HG02938 (cell line): ENCODE measurements around the gene TAS1R3.

Source experiments
- ATAC-seq: cut with Tn5 transposase; IDR thresholded peaks from one replicate; pipeline ENCODE4 v1.9.1; 2021; ENCODE audit warnings: mild to moderate bottlenecking, moderate library complexity; ENCODE audit not compliant: unreplicated experiment

The TAS1R3 gene

DNA sequence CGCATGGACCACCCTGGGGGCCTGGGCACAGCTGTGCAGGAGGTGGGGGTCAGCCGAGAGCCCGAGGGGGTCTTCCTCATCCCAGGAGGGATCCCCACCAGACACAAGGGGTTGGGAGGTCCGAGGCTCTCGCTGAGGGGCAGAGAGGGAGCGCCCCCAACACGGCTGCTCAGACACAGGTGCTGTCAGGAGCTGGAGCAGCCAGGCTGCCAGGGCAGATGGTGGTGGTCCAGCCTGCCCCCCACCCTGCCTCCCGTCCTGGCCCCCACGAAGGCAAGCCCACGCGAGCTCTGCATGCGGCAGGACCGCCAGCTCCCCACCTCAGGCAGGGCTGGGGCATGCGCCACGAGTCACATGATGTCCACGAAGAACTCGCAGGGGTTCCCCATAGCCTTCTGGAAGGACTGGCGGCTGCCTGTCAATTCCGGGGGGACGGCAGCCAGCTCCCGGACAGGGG lies 4.7 kb downstream of the TAS1R3 start:
- ATAC-seq = no peak

DNA sequence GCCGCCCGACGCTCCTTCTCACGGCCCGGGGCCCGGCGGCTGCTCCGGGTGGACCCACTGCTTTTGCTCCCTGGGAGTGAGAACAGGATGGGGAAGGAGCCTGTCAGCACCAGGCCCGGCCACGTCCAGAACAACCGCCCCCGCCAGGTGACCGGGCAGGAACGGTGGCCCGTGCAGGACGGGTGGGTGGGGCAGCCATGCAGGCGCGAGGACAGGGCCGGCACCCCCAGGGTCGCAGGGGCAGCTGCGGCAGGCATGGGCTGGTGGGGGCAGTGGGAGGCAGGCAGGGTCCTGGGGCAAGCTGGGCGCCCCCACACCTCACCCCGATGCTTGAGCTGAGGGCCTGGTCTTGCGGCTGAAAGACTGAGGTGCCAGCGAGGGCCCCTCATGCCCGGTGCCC lies 5.4 kb downstream of the TAS1R3 start:
- ATAC-seq = no peak

GRCh38 chr1:1336931-1337792 lies 6.1 kb downstream of the TAS1R3 start:
- no peak for ATAC-seq

- no peak for ATAC-seq
Observed at GRCh38 chr1:1337793-1338147, 6.7 kb downstream of the TAS1R3 start.

- ATAC-seq = no peak
Observed at GRCh38 chr1:1338278-1338677, 7.2 kb downstream of the TAS1R3 start.

- no peak for ATAC-seq
Observed at GRCh38 chr1:1340185-1340584, 9.1 kb downstream of the TAS1R3 start.

DNA sequence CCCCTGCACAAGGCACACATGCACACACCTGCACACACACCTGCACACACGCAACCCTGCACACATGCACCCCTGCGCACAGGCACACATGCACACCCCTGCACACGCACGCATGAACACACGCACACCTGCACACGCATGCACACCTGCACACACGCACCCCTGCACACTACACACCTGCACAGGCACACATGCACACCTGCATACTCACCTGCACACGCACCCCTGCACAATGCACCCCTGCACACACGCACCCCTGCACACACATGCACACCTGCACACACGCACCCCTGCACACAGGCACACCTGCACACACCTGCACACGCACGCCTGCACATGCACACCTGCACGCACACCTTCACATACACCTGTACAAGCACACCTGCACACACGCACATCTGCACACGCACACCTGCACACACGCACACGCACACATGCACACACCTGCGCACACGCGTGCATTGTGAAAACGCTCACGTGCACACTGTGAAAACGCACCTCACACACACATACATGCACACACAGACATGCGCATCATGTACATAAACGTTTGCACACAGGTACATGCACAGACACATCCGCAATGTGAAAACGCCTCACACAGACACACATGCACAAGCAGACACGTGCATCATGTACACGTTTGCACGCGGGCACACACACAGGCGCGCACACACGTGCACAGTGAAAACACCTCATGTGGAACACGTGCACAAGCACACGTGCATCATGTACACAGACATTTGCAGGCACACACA lies 9.9 kb downstream of the TAS1R3 start:
- no peak for ATAC-seq

GRCh38 chr1:1341549-1342021 lies 10.5 kb downstream of the TAS1R3 start:
- no peak for ATAC-seq

GRCh38 chr1:1342061-1342562 lies 11.0 kb downstream of the TAS1R3 start:
- ATAC-seq = no peak

DNA sequence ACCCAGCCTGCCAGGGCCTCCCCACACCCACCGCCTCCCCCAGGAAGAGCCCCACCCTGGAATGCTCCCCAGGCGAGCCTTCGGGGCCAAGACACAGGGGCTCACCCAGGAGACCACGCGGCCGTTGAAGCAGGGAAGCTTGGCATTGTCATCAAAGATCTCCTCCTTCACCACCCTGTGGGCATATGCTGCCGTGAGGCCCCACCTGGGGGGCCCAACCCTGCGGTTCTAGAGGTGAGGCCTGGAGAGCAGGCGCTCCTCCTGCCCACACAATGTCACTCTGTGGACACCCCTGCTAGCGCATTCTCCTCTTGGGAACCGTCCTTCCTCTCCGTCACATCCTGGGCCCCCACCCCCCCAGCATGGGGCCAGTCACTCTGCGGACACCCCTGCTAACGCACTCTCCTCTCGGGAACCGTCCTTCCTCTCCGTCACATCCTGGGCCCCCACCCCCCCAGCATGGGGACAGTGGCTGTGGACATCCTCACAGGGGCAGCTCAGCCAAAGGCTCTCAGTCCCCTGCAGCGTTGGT lies 11.6 kb downstream of the TAS1R3 start:
- no peak for ATAC-seq

DNA sequence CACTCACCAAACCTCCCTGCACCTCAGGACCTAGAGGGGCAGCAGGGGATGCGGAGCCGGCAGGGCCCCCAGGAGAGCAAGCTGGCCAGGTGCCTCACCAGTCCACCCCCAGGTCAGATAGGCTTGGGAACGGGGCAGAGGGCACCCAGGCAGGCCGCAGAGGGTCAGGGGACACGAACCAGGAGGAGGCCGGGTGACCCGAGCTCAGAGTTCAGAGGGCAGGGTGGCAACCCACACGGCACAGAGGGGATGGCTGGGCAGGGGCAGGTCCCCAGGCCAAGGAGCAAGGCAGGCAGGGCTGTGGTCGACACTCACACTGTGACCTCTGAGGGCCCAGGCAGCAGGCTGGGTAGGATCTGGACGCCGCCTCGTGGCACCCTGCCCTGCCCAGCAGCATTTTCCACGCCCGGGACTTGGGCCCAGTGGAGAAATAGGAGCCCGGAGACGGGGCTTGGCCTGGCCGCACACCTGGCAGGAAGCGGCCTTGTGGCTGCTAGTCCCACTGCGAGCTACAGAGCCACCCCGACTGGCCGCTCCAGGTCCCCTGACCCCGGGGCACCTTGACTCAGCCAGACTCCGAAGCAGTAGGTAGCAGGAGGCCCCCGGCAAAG lies 12.8 kb downstream of the TAS1R3 start:
- ATAC-seq = no peak

DNA sequence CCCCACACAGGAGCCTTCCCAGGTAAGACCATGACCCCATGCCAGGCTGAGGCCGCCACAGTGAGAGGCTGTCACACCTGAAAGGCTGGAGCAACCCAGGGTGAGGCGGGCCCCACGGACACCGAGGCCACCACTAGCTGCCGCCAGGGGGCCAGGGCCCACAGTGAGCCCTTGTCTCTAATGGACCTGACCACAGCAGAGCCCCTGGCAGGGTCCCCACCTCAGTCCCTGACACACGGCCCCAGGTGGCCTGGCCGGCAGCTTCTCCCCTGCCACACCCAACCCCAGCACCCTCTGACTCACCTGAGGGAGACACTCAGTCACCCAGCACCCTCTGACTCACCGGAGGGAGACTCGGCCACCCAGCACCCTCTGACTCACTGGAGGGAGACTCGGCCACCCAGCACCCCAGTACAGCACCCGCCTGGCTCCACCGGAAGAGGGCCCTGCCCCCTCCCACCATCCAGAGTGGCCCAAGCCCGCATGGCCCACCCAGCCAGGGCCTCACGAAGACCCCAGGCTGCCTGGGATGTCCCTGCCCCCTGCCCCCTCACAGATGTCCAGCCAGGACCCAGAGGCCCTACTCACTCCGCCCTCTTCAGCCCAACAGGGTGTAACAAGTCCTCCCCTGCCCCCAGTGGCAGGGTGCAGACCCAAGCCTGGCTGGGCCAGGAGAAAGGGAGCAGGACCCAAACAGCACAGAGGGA lies 13.7 kb downstream of the TAS1R3 start:
- ATAC-seq = no peak

DNA sequence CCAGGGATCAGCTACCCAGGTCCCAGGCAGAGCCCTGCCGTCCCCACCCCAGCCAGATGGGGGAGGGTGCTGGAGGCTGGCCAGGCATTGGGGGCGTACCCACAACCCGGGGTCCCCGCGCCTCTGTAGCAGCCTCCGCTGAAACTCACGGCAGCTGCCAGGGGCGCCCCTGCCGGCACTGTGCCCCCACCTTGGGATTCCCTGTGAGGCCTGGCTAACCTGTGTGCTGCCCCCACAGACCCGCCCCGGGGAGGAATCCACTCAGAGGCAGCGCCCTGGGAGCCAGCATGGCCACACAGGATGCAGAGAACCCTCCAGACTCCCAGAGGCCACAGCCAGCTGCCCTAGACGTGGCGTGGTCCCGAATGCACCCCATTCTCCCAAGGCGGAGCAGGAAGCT lies 14.3 kb downstream of the TAS1R3 start:
- no peak for ATAC-seq

- ATAC-seq = no peak
Observed at GRCh38 chr1:1345860-1346500, 14.9 kb downstream of the TAS1R3 start.

- ATAC-seq = no peak
Observed at GRCh38 chr1:1346501-1346890, 15.4 kb downstream of the TAS1R3 start.

DNA sequence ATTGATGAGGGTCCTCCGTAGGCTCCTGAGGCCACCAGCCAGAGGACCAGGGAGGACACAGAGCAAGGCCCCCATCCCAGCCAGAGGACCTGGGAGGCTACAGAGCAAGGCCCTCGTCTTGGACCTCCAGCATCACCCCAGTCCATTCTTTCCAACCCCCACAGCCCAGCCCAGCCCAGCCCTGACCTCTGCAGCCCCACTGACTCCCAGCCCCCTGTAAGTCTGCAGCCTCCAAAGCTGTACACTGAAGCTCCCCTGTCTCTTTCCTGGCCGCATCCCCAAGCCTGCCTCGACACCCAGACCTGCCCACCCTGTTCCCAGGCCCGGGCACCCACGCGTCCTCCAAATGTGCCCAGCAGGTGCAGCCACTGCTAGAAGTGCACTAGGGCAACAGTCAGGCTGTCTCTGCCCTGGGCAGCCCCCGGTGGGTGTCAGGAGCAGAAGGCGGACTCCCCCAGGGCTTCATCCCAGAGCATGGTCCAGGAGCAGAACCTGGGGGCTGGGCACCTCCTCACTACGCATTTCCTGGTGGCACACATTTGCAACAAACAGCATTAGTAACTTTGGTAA lies 16.0 kb downstream of the TAS1R3 start:
- ATAC-seq = no peak

- ATAC-seq = no peak
Observed at GRCh38 chr1:1347663-1348419, 16.8 kb downstream of the TAS1R3 start.

DNA sequence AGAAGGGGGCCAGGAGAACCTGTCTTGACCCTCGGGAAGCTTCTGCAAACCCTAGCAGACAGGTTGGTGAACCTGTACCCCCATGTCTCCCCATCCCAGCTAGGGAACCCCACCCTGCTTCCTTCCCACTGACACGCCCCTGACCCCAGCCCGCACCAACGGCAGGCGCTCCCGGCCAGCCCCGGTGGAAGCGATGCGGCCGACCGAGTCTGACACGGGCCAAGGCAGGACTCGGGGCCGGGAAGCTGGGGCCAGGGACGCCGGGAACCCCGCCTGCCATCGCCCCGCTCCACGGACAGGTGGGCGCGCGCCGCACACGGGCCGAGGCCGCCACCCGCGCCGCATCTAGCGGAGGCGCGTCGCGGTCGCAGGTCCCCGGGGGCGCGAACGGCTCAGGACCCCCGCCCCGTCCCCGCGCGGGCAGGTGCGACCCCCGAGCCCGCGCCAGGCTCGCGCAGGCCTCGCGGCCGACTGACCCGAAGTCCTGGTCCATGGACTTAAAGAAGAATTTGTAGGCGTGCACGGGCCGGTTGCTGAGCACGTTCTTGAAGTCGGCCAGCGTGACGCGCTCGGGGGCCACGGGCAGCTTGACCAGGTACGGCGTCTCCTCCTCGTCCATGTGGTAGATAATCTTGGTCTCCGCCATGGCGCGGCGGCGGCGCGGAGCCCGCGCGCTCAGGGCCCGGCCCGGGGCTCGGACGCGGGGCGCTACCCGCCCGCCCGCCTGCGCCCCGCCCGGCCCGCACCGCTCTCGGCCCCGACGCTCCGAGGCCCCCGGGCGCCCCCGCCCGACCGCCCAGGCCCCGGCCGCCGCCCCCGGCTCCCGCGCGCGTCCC lies 17.6 kb downstream of the TAS1R3 start:
- peak; percentile 8 for ATAC-seq
